ACC112 (cell line): ENCODE measurements around the gene HMX2.

Experiments used
- H2AFZ ChIP-seq: fragments of 200-600 bp; sonication (generic); one replicate; pipeline ENCODE4 v1.6.0; 2017; ENCODE audit warnings: antibody characterized with exemption, low read length; ENCODE audit not compliant: unreplicated experiment
- H3K27ac ChIP-seq: fragments of 200-600 bp; sonication (generic); 2 replicates; pipeline ENCODE4 v1.5.1; 2014; ENCODE audit warnings: low read depth, mild to moderate bottlenecking, antibody characterized with exemption, low read length, moderate library complexity
- H3K27me3 ChIP-seq: fragments of 200-600 bp; sonication (generic); 2 replicates; pipeline ENCODE4 v1.6.1; 2014; ENCODE audit warnings: mild to moderate bottlenecking, antibody characterized with exemption, low read length, moderate library complexity, mixed read lengths; ENCODE audit not compliant: insufficient read depth
- H3K36me3 ChIP-seq: fragments of 200-600 bp; sonication (generic); 2 replicates; pipeline ENCODE4 v1.6.1; 2016; ENCODE audit warnings: mild to moderate bottlenecking, antibody characterized with exemption, low read length, moderate library complexity, mixed read lengths; ENCODE audit not compliant: insufficient read depth
- H3K4me1 ChIP-seq: fragments of 200-600 bp; sonication (generic); one replicate; pipeline ENCODE4 v1.6.1; 2016; ENCODE audit warnings: low read length, mixed read lengths; ENCODE audit not compliant: insufficient read depth, unreplicated experiment, control insufficient read depth
- H3K4me3 ChIP-seq: fragments of 200-600 bp; sonication (generic); 2 replicates; pipeline ENCODE4 v1.5.1; 2014; ENCODE audit warnings: mild to moderate bottlenecking, low read depth, low read length
- H3K79me2 ChIP-seq: fragments of 200-600 bp; sonication (generic); one replicate; pipeline ENCODE4 v1.6.0; 2016; ENCODE audit warnings: low read length; ENCODE audit not compliant: control insufficient read depth, unreplicated experiment, insufficient read depth

HMX2 gene, protein sequence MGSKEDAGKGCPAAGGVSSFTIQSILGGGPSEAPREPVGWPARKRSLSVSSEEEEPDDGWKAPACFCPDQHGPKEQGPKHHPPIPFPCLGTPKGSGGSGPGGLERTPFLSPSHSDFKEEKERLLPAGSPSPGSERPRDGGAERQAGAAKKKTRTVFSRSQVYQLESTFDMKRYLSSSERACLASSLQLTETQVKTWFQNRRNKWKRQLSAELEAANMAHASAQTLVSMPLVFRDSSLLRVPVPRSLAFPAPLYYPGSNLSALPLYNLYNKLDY

GRCh38 chr10:123147635-123148413 is at the start of gene HMX2:
Gene HMX2, plus strand, starts transcription at chr10:123148136. Its CDS starts 243 bp downstream, at chr10:123148379.
- Histone ChIP-seq H3K27ac (no peak within 1 kb of the TSS), H2AFZ (no peak within 1 kb of the TSS), H3K27me3 (peaks cover 98% of the 10 kb centered on the region), H3K36me3 (no peaks in the 10 kb centered on the region), H3K4me3 (peak within 1 kb of the TSS; percentile 76), H3K4me1 (peaks cover 16% of the 10 kb centered on the region), H3K79me2 (no peaks in the 10 kb centered on the region)

- Histone ChIP-seq H3K27ac (no peak overlapping the region), H3K79me2 (no peaks in the 10 kb centered on the region), H3K4me1 (no peaks in the 10 kb centered on the region), H2AFZ (no peak overlapping the region), H3K4me3 (no peak overlapping the region), H3K27me3 (peaks cover 10% of the 10 kb centered on the region), H3K36me3 (no peaks in the 10 kb centered on the region)
Measured at GRCh38 chr10:123100030-123100762, 47.7 kb upstream of the HMX2 start.

- Histone ChIP-seq H3K27me3 (peaks cover 12% of the 10 kb centered on the region; the same call in 1 of the 2 replicates), H3K4me1 (no peaks in the 10 kb centered on the region), H2AFZ (no peak overlapping the region), H3K79me2 (no peaks in the 10 kb centered on the region), H3K36me3 (no peaks in the 10 kb centered on the region), H3K4me3 (no peak overlapping the region), H3K27ac (no peak overlapping the region)
Measured at GRCh38 chr10:123101872-123102271, 46.1 kb upstream of the HMX2 start.

DNA sequence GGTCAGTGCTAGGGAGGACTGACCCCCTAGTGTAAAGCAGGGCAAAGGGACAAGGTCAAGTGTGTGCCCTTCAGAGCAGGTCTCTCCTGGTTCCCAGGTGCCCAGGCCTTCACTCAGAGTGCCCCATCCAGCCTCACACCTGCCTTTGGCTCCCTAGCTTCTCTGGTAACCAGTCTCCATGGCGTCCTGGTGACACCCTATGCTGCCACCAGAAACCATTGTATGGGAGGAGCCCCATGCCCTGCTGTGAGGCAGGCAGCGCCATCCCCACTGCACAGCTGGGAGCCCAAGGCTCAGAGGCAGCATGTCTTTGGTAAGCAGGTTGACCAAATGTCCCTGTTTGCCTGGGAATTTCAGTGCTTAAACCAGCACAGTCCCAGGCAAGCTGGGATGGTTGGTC is 45.3 kb upstream of the HMX2 start:
- Histone ChIP-seq H2AFZ (no peak overlapping the region), H3K4me1 (no peaks in the 10 kb centered on the region), H3K36me3 (no peaks in the 10 kb centered on the region), H3K27me3 (peaks cover 13% of the 10 kb centered on the region; the same call in 1 of the 2 replicates), H3K27ac (no peak overlapping the region), H3K79me2 (no peaks in the 10 kb centered on the region), H3K4me3 (no peak overlapping the region)

- Histone ChIP-seq H3K4me3 (no peak overlapping the region), H3K27me3 (peaks cover 16% of the 10 kb centered on the region; the same call in 1 of the 2 replicates), H2AFZ (no peak overlapping the region), H3K27ac (no peak overlapping the region), H3K36me3 (no peaks in the 10 kb centered on the region), H3K79me2 (no peaks in the 10 kb centered on the region), H3K4me1 (no peaks in the 10 kb centered on the region)
Measured at GRCh38 chr10:123103944-123104343, 44.0 kb upstream of the HMX2 start.

- no peak overlapping the region for H2AFZ ChIP-seq
- H3K79me2 ChIP-seq: no peaks in the 10 kb centered on the region
- no peak overlapping the region for H3K4me3 ChIP-seq
- no peak overlapping the region for H3K27ac ChIP-seq
- H3K4me1 ChIP-seq: no peaks in the 10 kb centered on the region
- H3K36me3 ChIP-seq: no peaks in the 10 kb centered on the region
- peaks cover 61% of the 10 kb centered on the region for H3K27me3 ChIP-seq
Measured at GRCh38 chr10:123109466-123109865, 38.5 kb upstream of the HMX2 start.

DNA sequence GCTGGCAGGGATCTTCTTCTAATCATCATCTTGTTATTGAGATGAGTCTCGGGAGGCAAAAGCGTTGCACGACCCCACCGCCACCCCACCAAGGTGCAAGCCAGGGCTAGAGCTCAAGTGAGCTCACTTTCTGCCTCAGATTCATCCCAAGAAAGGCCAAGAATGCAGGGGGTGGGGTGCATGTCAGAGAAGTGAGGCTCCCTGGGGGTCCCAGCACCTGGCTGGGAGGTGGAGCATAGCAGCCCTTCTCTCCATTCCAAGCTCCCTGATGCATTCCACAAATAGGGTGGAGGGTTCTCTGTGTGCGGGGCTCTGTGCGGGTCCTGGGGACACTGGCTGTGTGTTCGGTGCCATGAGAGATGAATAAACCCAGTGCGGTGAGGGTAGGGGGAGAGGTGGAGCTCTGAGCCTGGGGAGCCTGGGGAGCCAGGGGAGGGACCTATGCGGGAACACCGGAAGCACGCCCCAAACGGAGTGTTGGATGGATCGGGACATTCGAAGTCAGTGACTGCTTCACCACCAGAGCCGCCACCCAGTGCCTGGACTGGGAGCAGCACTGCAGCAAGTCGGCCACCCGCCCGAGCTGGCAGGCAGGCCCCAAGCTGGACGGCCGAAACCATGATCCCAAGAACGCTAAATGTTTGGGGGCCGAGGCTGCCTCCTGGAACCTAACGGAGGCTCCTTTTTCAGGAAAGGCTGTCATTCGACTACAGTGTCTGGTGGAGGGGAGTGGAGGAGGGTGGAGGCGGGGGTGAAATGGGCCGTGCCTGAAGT is 30.1 kb upstream of the HMX2 start:
- no peak overlapping the region for H3K4me3 ChIP-seq

GRCh38 chr10:123119081-123119480 is 28.9 kb upstream of the HMX2 start:
- Histone ChIP-seq H2AFZ (no peak overlapping the region), H3K27ac (no peak overlapping the region), H3K27me3 (peaks cover 66% of the 10 kb centered on the region), H3K4me3 (no peak overlapping the region), H3K79me2 (no peaks in the 10 kb centered on the region), H3K36me3 (no peaks in the 10 kb centered on the region), H3K4me1 (no peaks in the 10 kb centered on the region)

More for the DNA sequence above, 30.1 kb upstream of the HMX2 start:
- H3K36me3 ChIP-seq: no peaks in the 10 kb centered on the region
- H3K27me3 ChIP-seq: peaks cover 66% of the 10 kb centered on the region
- no peak overlapping the region for H2AFZ ChIP-seq
- H3K79me2 ChIP-seq: no peaks in the 10 kb centered on the region
- no peaks in the 10 kb centered on the region for H3K4me1 ChIP-seq
- H3K27ac ChIP-seq: no peak overlapping the region

GRCh38 chr10:123126246-123126645 is 21.7 kb upstream of the HMX2 start:
- H3K36me3 ChIP-seq: no peaks in the 10 kb centered on the region
- H3K27ac ChIP-seq: no peak overlapping the region
- peaks cover 4% of the 10 kb centered on the region for H3K4me1 ChIP-seq
- no peaks in the 10 kb centered on the region for H3K79me2 ChIP-seq
- H3K27me3 ChIP-seq: peaks cover 84% of the 10 kb centered on the region
- H3K4me3 ChIP-seq: no peak overlapping the region
- H2AFZ ChIP-seq: no peak overlapping the region

- Histone ChIP-seq H3K27ac (no peak overlapping the region), H3K27me3 (peaks cover 97% of the 10 kb centered on the region), H2AFZ (no peak overlapping the region), H3K79me2 (no peaks in the 10 kb centered on the region), H3K4me1 (peaks cover 12% of the 10 kb centered on the region), H3K4me3 (no peak overlapping the region), H3K36me3 (no peaks in the 10 kb centered on the region)
Measured at GRCh38 chr10:123129618-123130271, 18.2 kb upstream of the HMX2 start.
